ENCODE data around the gene MRPL46. TPM values are rescaled to one million over a fixed set of nuclear protein-coding genes. Genes with fewer than 3 reads are reported as not detected.

MRPL46 gene
- polyA plus RNA-seq, 1 donor from 2014 or later: 41.0 TPM

GRCh38 chr15:88430051-88430450 is 37.1 kb downstream of the MRPL46 start:
- Histone ChIP-seq H3K4me2 (ENCODE audit: low read length) (no peak overlapping the region), H3K4me3 (ENCODE audit: low read length) (no peak overlapping the region), H3K27me3 (ENCODE audit: insufficient read depth, low read depth, low read length) (no peaks in the 10 kb centered on the region), H3F3A (ENCODE audit: insufficient read depth, low read length, poor library complexity, severe bottlenecking) (no peaks in the 10 kb centered on the region), H3K36me3 (ENCODE audit: insufficient read depth, low read length) (no peaks in the 10 kb centered on the region), H4K20me1 (ENCODE audit: insufficient read depth) (no peaks in the 10 kb centered on the region), H2AFZ (ENCODE audit: low read depth, low read length) (no peak overlapping the region), H3K79me2 (replicated peaks; ENCODE audit: insufficient read depth, low read length) (no peaks in the 10 kb centered on the region), H3K9ac (ENCODE audit: low read length) (no peak overlapping the region), H3K9me3 (ENCODE audit: low read length) (no peaks in the 10 kb centered on the region), H3K27ac (ENCODE audit: low read length) (no peak overlapping the region), H3K9me2 (ENCODE audit: insufficient read depth, low read length) (no peaks in the 10 kb centered on the region)
- no peak for TF ChIP-seq MXI1 (conservative IDR thresholded peaks at IDR 0.05; ENCODE audit: poor library complexity, severe bottlenecking)
- TF ChIP-seq SMC3 (conservative IDR thresholded peaks at IDR 0.05; ENCODE audit: poor library complexity): no peak
- no peak for TF ChIP-seq CTCF (IDR thresholded peaks at IDR 0.05; ENCODE audit: poor library complexity, severe bottlenecking)
- TF ChIP-seq RAD21 (conservative IDR thresholded peaks at IDR 0.05): no peak
- TF ChIP-seq EP300 (conservative IDR thresholded peaks at IDR 0.05; ENCODE audit: poor library complexity, severe bottlenecking): no peak
- no peak for TF ChIP-seq POLR2AphosphoS5 (IDR thresholded peaks at IDR 0.05)
- no peak for TF ChIP-seq REST (IDR thresholded peaks at IDR 0.05; ENCODE audit: borderline replicate concordance)
- no peak for TF ChIP-seq TAF1 (IDR thresholded peaks at IDR 0.05; ENCODE audit: low read depth)
- no peak for TF ChIP-seq EZH2 (IDR thresholded peaks at IDR 0.05; ENCODE audit: borderline replicate concordance, insufficient read depth, low read length, poor library complexity, severe bottlenecking)

DNA sequence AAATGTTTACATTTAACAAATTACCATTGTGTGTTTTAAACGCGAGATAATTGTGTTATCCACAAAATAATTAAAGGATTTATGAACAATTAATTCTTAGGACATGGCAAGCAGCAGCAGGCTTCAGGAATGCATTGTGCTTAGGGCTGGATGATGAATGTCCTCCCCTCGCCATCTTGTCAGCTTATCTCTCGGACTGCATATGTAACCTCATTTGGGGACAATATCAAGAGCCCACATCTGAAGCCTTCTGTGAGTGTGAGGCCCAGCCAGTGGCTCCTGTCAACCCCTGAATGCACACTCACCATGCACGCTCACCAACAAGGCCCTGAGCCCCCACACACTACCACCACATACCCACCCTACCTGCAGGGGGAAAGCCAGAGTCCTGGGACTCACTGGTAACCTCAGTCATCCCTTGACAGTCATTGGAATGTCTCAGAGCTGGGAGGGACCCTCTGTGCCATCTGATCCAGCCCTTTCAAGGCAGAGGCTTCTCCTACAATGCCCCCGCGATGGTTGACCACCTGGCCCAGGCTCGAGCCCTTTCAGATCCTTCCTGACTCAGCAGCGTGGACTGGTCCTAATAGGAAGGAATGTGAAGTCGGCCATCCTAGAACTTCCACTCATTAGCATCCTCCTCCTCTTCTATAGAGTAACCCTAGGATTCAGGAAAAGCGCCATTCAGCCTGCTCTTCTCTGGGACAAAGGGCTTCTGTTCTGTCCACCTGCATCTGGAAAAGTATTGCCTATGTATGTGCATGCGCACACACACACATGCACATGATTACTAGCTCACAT is 38.2 kb downstream of the MRPL46 start:
- no peaks in the 10 kb centered on the region for H3K36me3 ChIP-seq (ENCODE audit: insufficient read depth, low read length)
- no peak overlapping the region for H3K27ac ChIP-seq (ENCODE audit: low read length)
- TF ChIP-seq SMC3 (conservative IDR thresholded peaks at IDR 0.05; ENCODE audit: poor library complexity) (no peak), CTCF (IDR thresholded peaks at IDR 0.05; ENCODE audit: poor library complexity, severe bottlenecking) (no peak), POLR2AphosphoS5 (IDR thresholded peaks at IDR 0.05) (no peak), EZH2 (IDR thresholded peaks at IDR 0.05; ENCODE audit: borderline replicate concordance, insufficient read depth, low read length, poor library complexity, severe bottlenecking) (no peak), MXI1 (conservative IDR thresholded peaks at IDR 0.05; ENCODE audit: poor library complexity, severe bottlenecking) (no peak), RAD21 (conservative IDR thresholded peaks at IDR 0.05) (no peak), TAF1 (IDR thresholded peaks at IDR 0.05; ENCODE audit: low read depth) (no peak), REST (IDR thresholded peaks at IDR 0.05; ENCODE audit: borderline replicate concordance) (no peak), EP300 (conservative IDR thresholded peaks at IDR 0.05; ENCODE audit: poor library complexity, severe bottlenecking) (no peak)
- H2AFZ ChIP-seq (ENCODE audit: low read depth, low read length): no peak overlapping the region
- no peaks in the 10 kb centered on the region for H3K9me2 ChIP-seq (ENCODE audit: insufficient read depth, low read length)
- H3K27me3 ChIP-seq (ENCODE audit: insufficient read depth, low read depth, low read length): no peaks in the 10 kb centered on the region
- no peak overlapping the region for H3K9ac ChIP-seq (ENCODE audit: low read length)
- H3F3A ChIP-seq (ENCODE audit: insufficient read depth, low read length, poor library complexity, severe bottlenecking): no peaks in the 10 kb centered on the region
- no peak overlapping the region for H3K4me2 ChIP-seq (ENCODE audit: low read length)
- no peaks in the 10 kb centered on the region for H3K79me2 ChIP-seq (replicated peaks; ENCODE audit: insufficient read depth, low read length)
- no peaks in the 10 kb centered on the region for H3K9me3 ChIP-seq (ENCODE audit: low read length)
- no peaks in the 10 kb centered on the region for H4K20me1 ChIP-seq (ENCODE audit: insufficient read depth)
- no peak overlapping the region for H3K4me3 ChIP-seq (ENCODE audit: low read length)
